ENCODE data around the gene BCL7C. TPM values are rescaled to one million over a fixed set of nuclear protein-coding genes. Genes with fewer than 3 reads are reported as not detected.
"Not testable (repeated sequence)": the region's sequence is repeated elsewhere in the genome, so short reads cannot be mapped to it uniquely, and the experiment has no call there.

Gene BCL7C
- 29.7 TPM for total RNA-seq

- Histone ChIP-seq H3K36me3 (ENCODE audit: control insufficient read depth in 3 of 3, insufficient read depth in 3 of 3, low read length in 3 of 3) (peaks cover 4 to 16% (median 4%) of the 10 kb centered on the region in 3 donors), H3K27me3 (ENCODE audit: control insufficient read depth in 3 of 3, insufficient read depth in 3 of 3, low read length in 3 of 3) (no peaks in the 10 kb centered on the region), H3K4me1 (ENCODE audit: control insufficient read depth in 3 of 3, insufficient read depth in 3 of 3, low read length in 3 of 3) (peaks cover 30 to 44% (median 31%) of the 10 kb centered on the region in 3 donors), H3K9me3 (ENCODE audit: control insufficient read depth in 3 of 3, low read length in 3 of 3) (no peaks in the 10 kb centered on the region), H3K27ac (ENCODE audit: low read depth, low read length) (peak within 1 kb of the TSS; percentile 86), H3K9ac (ENCODE audit: low read depth in 1 of 3, low read length in 3 of 3) (peak within 1 kb of the TSS; percentile 89 to 96 (median 90)), H3K4me3 (ENCODE audit: low read length in 3 of 3) (peak within 1 kb of the TSS; percentile 90 to 96 (median 91))
These were observed at the start of gene BCL7C for GRCh38 chr16:30893744-30894539. Gene BCL7C (minus strand): TSS chr16:30894077. CDS start chr16:30893944, 133 bp downstream.

GRCh38 chr16:30942426-30942806 is 48.5 kb upstream of the BCL7C start:
- no peak overlapping the region for H3K4me3 ChIP-seq (ENCODE audit: low read length in 3 of 3)
- no peaks in the 10 kb centered on the region for H3K9me3 ChIP-seq (ENCODE audit: control insufficient read depth in 3 of 3, low read length in 3 of 3)
- no peak overlapping the region for H3K9ac ChIP-seq (ENCODE audit: low read depth in 1 of 3, low read length in 3 of 3)
- H3K27ac ChIP-seq (ENCODE audit: low read depth, low read length): peak overlapping the region; percentile 13
- peaks cover 7 to 18% (median 10%) of the 10 kb centered on the region in 3 donors for H3K36me3 ChIP-seq (ENCODE audit: control insufficient read depth in 3 of 3, insufficient read depth in 3 of 3, low read length in 3 of 3)
- peaks cover 6 to 10% (median 9%) of the 10 kb centered on the region in 3 donors for H3K4me1 ChIP-seq (ENCODE audit: control insufficient read depth in 3 of 3, insufficient read depth in 3 of 3, low read length in 3 of 3)
- no peaks in the 10 kb centered on the region for H3K27me3 ChIP-seq (ENCODE audit: control insufficient read depth in 3 of 3, insufficient read depth in 3 of 3, low read length in 3 of 3)

GRCh38 chr16:30941600-30942425 is 47.9 kb upstream of the BCL7C start:
- H3K4me3 ChIP-seq (ENCODE audit: low read length in 3 of 3): no peak overlapping the region
- H3K36me3 ChIP-seq (ENCODE audit: control insufficient read depth in 3 of 3, insufficient read depth in 3 of 3, low read length in 3 of 3): peaks cover 7 to 18% (median 8%) of the 10 kb centered on the region in 3 donors
- no peaks in the 10 kb centered on the region for H3K9me3 ChIP-seq (ENCODE audit: control insufficient read depth in 3 of 3, low read length in 3 of 3)
- peaks cover 6 to 10% (median 9%) of the 10 kb centered on the region in 3 donors for H3K4me1 ChIP-seq (ENCODE audit: control insufficient read depth in 3 of 3, insufficient read depth in 3 of 3, low read length in 3 of 3)
- H3K27ac ChIP-seq (ENCODE audit: low read depth, low read length): peak overlapping the region; percentile 13
- no peak overlapping the region for H3K9ac ChIP-seq (ENCODE audit: low read depth in 1 of 3, low read length in 3 of 3)
- no peaks in the 10 kb centered on the region for H3K27me3 ChIP-seq (ENCODE audit: control insufficient read depth in 3 of 3, insufficient read depth in 3 of 3, low read length in 3 of 3)

DNA sequence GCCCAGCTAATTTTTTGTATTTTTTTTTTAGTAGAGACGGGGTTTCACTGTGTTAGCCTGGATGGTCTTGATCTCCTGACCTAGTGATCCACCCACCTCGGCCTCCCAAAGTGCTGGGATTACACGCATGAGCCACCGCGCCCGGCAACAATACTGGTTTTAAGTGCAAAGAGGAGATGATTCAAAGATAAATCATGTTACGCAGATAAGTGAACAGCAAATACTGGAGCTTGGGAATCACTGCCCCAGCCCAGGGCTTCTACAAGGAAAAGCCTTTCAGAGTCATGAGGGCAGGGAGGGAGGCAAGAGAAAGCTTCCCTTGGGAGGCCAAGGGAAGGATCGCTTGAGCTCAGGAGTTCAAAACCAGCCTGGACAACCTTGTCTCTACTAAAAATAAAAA is 45.7 kb upstream of the BCL7C start:
- H3K4me3 ChIP-seq (ENCODE audit: low read length in 3 of 3); H3K27me3 ChIP-seq (ENCODE audit: control insufficient read depth in 3 of 3, insufficient read depth in 3 of 3, low read length in 3 of 3); H3K9me3 ChIP-seq (ENCODE audit: control insufficient read depth in 3 of 3, low read length in 3 of 3); H3K9ac ChIP-seq (ENCODE audit: low read depth in 1 of 3, low read length in 3 of 3); H3K27ac ChIP-seq (ENCODE audit: low read depth, low read length): not testable (repeated sequence)
- H3K36me3 ChIP-seq (ENCODE audit: control insufficient read depth in 3 of 3, insufficient read depth in 3 of 3, low read length in 3 of 3): peaks cover 5 to 24% (median 9%) of the 10 kb centered on the region in 3 donors
- peaks cover 6 to 12% (median 12%) of the 10 kb centered on the region in 3 donors for H3K4me1 ChIP-seq (ENCODE audit: control insufficient read depth in 3 of 3, insufficient read depth in 3 of 3, low read length in 3 of 3)

DNA sequence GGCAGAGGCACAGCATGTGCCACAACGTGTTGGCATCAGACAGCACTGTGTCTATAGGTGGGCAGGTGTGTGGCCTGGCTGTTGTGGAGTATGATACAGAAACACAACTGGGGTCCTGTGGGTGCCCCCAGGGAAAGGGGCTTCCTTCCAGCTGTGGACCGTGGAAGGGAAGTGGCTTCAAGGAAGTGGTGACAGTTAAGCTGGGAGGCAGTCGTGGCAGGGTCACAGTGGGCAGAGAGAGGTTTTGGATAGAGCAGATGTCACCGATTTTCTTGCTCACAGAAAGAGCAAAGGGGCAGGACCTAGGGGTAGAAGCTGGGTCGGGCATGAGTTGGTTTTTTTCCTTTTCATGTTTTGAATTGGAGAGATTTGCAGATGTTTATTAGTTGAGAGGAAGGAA is 43.8 kb upstream of the BCL7C start:
- Histone ChIP-seq H3K27ac (ENCODE audit: low read depth, low read length) (no peak overlapping the region), H3K9me3 (ENCODE audit: control insufficient read depth in 3 of 3, low read length in 3 of 3) (no peaks in the 10 kb centered on the region), H3K9ac (ENCODE audit: low read depth in 1 of 3, low read length in 3 of 3) (peak overlapping the region in 2 of 3 donors; percentile 12 to 33), H3K4me1 (ENCODE audit: control insufficient read depth in 3 of 3, insufficient read depth in 3 of 3, low read length in 3 of 3) (peaks cover 6 to 13% (median 12%) of the 10 kb centered on the region in 3 donors), H3K36me3 (ENCODE audit: control insufficient read depth in 3 of 3, insufficient read depth in 3 of 3, low read length in 3 of 3) (peaks cover 1 to 15% (median 7%) of the 10 kb centered on the region in 3 donors), H3K27me3 (ENCODE audit: control insufficient read depth in 3 of 3, insufficient read depth in 3 of 3, low read length in 3 of 3) (no peaks in the 10 kb centered on the region), H3K4me3 (ENCODE audit: low read length in 3 of 3) (no peak overlapping the region)

GRCh38 chr16:30934827-30935557 is 41.1 kb upstream of the BCL7C start:
- H3K27me3 ChIP-seq (ENCODE audit: control insufficient read depth in 3 of 3, insufficient read depth in 3 of 3, low read length in 3 of 3): no peaks in the 10 kb centered on the region
- H3K9me3 ChIP-seq (ENCODE audit: control insufficient read depth in 3 of 3, low read length in 3 of 3): no peaks in the 10 kb centered on the region
- peak overlapping the region in 1 of 3 donors; percentile 8 for H3K9ac ChIP-seq (ENCODE audit: low read depth in 1 of 3, low read length in 3 of 3)
- no peak overlapping the region for H3K27ac ChIP-seq (ENCODE audit: low read depth, low read length)
- H3K4me3 ChIP-seq (ENCODE audit: low read length in 3 of 3): no peak overlapping the region
- H3K36me3 ChIP-seq (ENCODE audit: control insufficient read depth in 3 of 3, insufficient read depth in 3 of 3, low read length in 3 of 3): peaks cover 8 to 28% (median 10%) of the 10 kb centered on the region in 3 donors
- peaks cover 0 to 3% (median 2%) of the 10 kb centered on the region in 3 donors for H3K4me1 ChIP-seq (ENCODE audit: control insufficient read depth in 3 of 3, insufficient read depth in 3 of 3, low read length in 3 of 3)

GRCh38 chr16:30931068-30931650 is 37.3 kb upstream of the BCL7C start:
- Histone ChIP-seq H3K27ac (ENCODE audit: low read depth, low read length) (no peak overlapping the region), H3K4me3 (ENCODE audit: low read length in 3 of 3) (no peak overlapping the region), H3K4me1 (ENCODE audit: control insufficient read depth in 3 of 3, insufficient read depth in 3 of 3, low read length in 3 of 3) (peaks cover 0 to 3% (median 2%) of the 10 kb centered on the region in 3 donors), H3K27me3 (ENCODE audit: control insufficient read depth in 3 of 3, insufficient read depth in 3 of 3, low read length in 3 of 3) (no peaks in the 10 kb centered on the region), H3K9ac (ENCODE audit: low read depth in 1 of 3, low read length in 3 of 3) (no peak overlapping the region), H3K9me3 (ENCODE audit: control insufficient read depth in 3 of 3, low read length in 3 of 3) (no peaks in the 10 kb centered on the region), H3K36me3 (ENCODE audit: control insufficient read depth in 3 of 3, insufficient read depth in 3 of 3, low read length in 3 of 3) (peaks cover 8 to 31% (median 10%) of the 10 kb centered on the region in 3 donors)

- Histone ChIP-seq H3K36me3 (ENCODE audit: control insufficient read depth in 3 of 3, insufficient read depth in 3 of 3, low read length in 3 of 3) (peaks cover 8 to 24% (median 10%) of the 10 kb centered on the region in 3 donors), H3K27me3 (ENCODE audit: control insufficient read depth in 3 of 3, insufficient read depth in 3 of 3, low read length in 3 of 3) (no peaks in the 10 kb centered on the region), H3K4me1 (ENCODE audit: control insufficient read depth in 3 of 3, insufficient read depth in 3 of 3, low read length in 3 of 3) (peaks cover 1 to 3% (median 2%) of the 10 kb centered on the region in 3 donors), H3K4me3 (ENCODE audit: low read length in 3 of 3) (no peak overlapping the region), H3K9ac (ENCODE audit: low read depth in 1 of 3, low read length in 3 of 3) (no peak overlapping the region), H3K9me3 (ENCODE audit: control insufficient read depth in 3 of 3, low read length in 3 of 3) (no peaks in the 10 kb centered on the region), H3K27ac (ENCODE audit: low read depth, low read length) (no peak overlapping the region)
These were observed 36.3 kb upstream of the BCL7C start for GRCh38 chr16:30930160-30930571.

GRCh38 chr16:30929167-30929566 is 35.3 kb upstream of the BCL7C start:
- H3K27ac ChIP-seq (ENCODE audit: low read depth, low read length): no peak overlapping the region
- H3K9me3 ChIP-seq (ENCODE audit: control insufficient read depth in 3 of 3, low read length in 3 of 3): no peaks in the 10 kb centered on the region
- no peak overlapping the region for H3K9ac ChIP-seq (ENCODE audit: low read depth in 1 of 3, low read length in 3 of 3)
- peaks cover 8 to 24% (median 10%) of the 10 kb centered on the region in 3 donors for H3K36me3 ChIP-seq (ENCODE audit: control insufficient read depth in 3 of 3, insufficient read depth in 3 of 3, low read length in 3 of 3)
- no peaks in the 10 kb centered on the region for H3K27me3 ChIP-seq (ENCODE audit: control insufficient read depth in 3 of 3, insufficient read depth in 3 of 3, low read length in 3 of 3)
- H3K4me1 ChIP-seq (ENCODE audit: control insufficient read depth in 3 of 3, insufficient read depth in 3 of 3, low read length in 3 of 3): peaks cover 0 to 7% (median 3%) of the 10 kb centered on the region in 3 donors
- no peak overlapping the region for H3K4me3 ChIP-seq (ENCODE audit: low read length in 3 of 3)
